HL-60 (cell line): ENCODE results near the gene ZDHHC19.

Experiments used
- DNase-seq, 2 experiments: peaks; one replicate each; pipeline ENCODE4 v3.0.0-alpha.2; 2010 to 2020; ENCODE audit warnings: low read depth in 1 of 2, low spot score in 1 of 2
- H3K27ac ChIP-seq: fragments of 250-450 bp; sonication (Bioruptor Pico); replicated peaks from 2 replicates; pipeline ENCODE4 v1.5.1; 2020; ENCODE audit warnings: mild to moderate bottlenecking, moderate library complexity
- H3K27me3 ChIP-seq: fragments of 250-450 bp; sonication (Bioruptor Pico); 2 replicates; pipeline ENCODE4 v1.5.1; 2021; ENCODE audit warnings: mild to moderate bottlenecking, moderate library complexity; ENCODE audit not compliant: insufficient read depth, poor library complexity, severe bottlenecking
- H3K4me3 ChIP-seq: replicated peaks from 2 replicates; pipeline ENCODE4 v1.5.1; 2011; ENCODE audit warnings: mild to moderate bottlenecking, control low read depth, low read length; ENCODE audit not compliant: insufficient read depth
- CTCF ChIP-seq: IDR thresholded peaks from one replicate; pipeline ENCODE4 v1.5.1; 2011; ENCODE audit warnings: low read length, control low read depth, inconsistent platforms; ENCODE audit not compliant: insufficient read depth
- GABPA ChIP-seq: IDR thresholded peaks from 2 replicates; pipeline ENCODE4 v1.6.1; 2012; ENCODE audit warnings: low read depth
- POLR2AphosphoS5 ChIP-seq: IDR thresholded peaks from 2 replicates; pipeline ENCODE4 v1.6.1; 2012; ENCODE audit warnings: low read depth
- REST ChIP-seq: IDR thresholded peaks from 2 replicates; pipeline ENCODE4 v1.6.1; 2012; ENCODE audit warnings: low read depth; ENCODE audit not compliant: insufficient replicate concordance
- SPI1 ChIP-seq: IDR thresholded peaks from 2 replicates; pipeline ENCODE4 v1.6.1; 2012; ENCODE audit warnings: low read depth, mild to moderate bottlenecking, borderline replicate concordance

Gene ZDHHC19

GRCh38 chr3:196192524-196193051 is 18.6 kb downstream of the ZDHHC19 start:
- TF ChIP-seq POLR2AphosphoS5, result 0 out of 2 replicates have a peak, but pooled peaks have one; percentile 16
- no peak for TF ChIP-seq CTCF
- no peak for TF ChIP-seq REST
- TF ChIP-seq SPI1, result peak; percentile 15; the same call in 1 of the 2 replicates
- no peak for TF ChIP-seq GABPA
- DNase-seq, result peak in 1 of 2 experiments; percentile 82
- Histone ChIP-seq H3K27me3 (no peaks in the 10 kb centered on the region), H3K4me3 (no peak overlapping the region), H3K27ac (peak overlapping the region; percentile 92)

GRCh38 chr3:196192036-196192523 is 19.1 kb downstream of the ZDHHC19 start:
- peak in 1 of 2 experiments; percentile 85 for DNase-seq
- Histone ChIP-seq H3K27me3 (no peaks in the 10 kb centered on the region), H3K27ac (peak overlapping the region; percentile 92), H3K4me3 (no peak overlapping the region)
- no peak for TF ChIP-seq REST
- TF ChIP-seq SPI1, result no peak
- peak; percentile 47; the same call in 1 of the 2 replicates for TF ChIP-seq POLR2AphosphoS5

- H3K4me3 ChIP-seq, result no peak overlapping the region
- no peak for TF ChIP-seq POLR2AphosphoS5
- no peak for TF ChIP-seq CTCF
- TF ChIP-seq SPI1, result no peak
- TF ChIP-seq REST, result no peak
- TF ChIP-seq GABPA, result no peak
- DNase-seq, result no peak
- no peak overlapping the region for H3K27ac ChIP-seq
- H3K27me3 ChIP-seq, result no peaks in the 10 kb centered on the region
Measured at GRCh38 chr3:196189566-196190347, 21.4 kb downstream of the ZDHHC19 start.
